ENCODE data around the gene LMNTD2.

Gene LMNTD2

DNA sequence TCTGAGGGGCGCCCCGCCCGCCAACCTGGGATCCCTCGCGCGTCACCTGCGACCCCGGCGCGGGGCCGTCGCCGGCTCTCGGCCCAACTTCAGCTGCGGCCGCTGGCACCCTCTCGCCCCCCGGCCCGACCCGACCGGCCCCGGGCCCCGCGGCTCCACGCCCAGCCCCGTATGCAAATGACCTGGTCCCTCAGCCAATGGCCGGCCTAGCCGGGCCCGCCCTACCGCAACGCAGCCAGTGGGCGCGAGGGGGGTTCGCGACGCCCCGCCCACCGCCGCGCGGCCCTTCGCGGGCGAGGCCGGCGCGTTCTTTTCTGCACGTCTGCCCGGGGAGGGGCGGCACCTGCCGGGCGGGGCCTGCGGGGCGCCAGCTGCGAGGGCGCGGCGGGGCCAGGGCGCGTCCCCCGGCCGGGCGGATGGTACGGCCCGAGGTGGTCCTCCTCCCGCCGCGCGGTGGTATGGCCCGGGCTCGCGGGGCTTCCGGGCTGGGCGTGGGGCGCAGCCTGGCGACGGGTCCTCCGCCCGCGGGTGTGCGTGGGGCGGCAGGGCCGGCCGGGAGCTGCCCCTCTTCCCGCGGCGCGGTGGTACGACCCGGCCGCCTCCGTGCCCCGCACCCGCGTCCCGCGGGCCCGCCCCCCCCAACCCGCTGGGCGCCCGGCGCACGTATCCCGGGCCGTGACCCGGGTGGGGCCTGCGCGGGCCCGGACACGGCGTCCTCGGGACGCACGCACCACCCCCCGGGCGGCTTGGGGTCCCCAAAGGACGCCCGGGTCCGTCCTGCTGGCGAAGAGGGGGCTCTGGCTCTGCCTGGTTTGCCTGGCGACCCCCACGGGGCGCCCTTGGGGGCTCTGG is 8.0 kb upstream of the LMNTD2 start:
- in situ Hi-C loops (cut with MboI; ENCODE audit: low sequenced_read_pairs): loop anchor here (25.0 kb wide), 1 partner anchor 144 kb away; the partner anchor contains the start of gene EPS8L2

GRCh38 chr11:567629-568292 is 7.2 kb upstream of the LMNTD2 start:
- in situ Hi-C loops (cut with MboI; ENCODE audit: low sequenced_read_pairs): loop anchor here (25.0 kb wide), 1 partner anchor 145 kb away; the partner anchor contains the start of gene EPS8L2

DNA sequence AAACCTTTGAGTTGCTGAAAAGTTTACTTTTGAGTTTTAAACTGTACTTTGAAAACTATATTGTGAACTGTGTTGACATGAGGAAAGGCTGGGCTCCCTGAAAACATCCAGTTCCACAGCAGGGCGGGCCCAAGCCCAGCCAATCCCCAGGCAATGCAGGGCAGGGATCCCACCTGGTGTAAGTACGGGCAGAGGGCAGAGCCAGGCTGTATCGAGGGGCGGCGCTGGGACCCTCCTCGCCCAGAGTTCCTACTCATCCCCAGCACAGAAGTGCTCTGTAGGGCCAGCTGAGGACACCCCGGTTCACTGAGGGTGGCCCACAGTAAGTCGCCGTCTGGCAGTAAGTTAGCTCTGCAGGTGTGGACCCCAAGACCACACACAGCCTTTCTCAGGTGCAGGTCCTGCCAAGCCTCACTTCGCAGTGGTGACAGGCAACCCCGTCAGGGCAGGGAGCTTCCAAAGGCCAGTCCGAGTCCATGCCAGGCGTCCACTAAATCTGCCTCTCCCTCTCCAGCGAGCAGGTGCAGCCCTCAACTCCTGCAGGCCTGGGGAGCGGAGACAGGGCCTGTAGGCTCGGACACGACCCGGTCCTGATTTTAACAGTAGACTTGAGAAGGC is 6.6 kb upstream of the LMNTD2 start:
- in situ Hi-C loops (cut with MboI; ENCODE audit: low sequenced_read_pairs): loop anchor here (25.0 kb wide), 1 partner anchor 145 kb away; the partner anchor contains the start of gene EPS8L2

GRCh38 chr11:565921-566509 is 5.5 kb upstream of the LMNTD2 start:
- in situ Hi-C loops (cut with MboI; ENCODE audit: low sequenced_read_pairs): loop anchor here (25.0 kb wide), 1 partner anchor 146 kb away; the partner anchor contains the start of gene EPS8L2

- in situ Hi-C loops (cut with MboI; ENCODE audit: low sequenced_read_pairs): loop anchor here (25.0 kb wide), 1 partner anchor 148 kb away; the partner anchor contains the start of gene EPS8L2
Measured at GRCh38 chr11:563812-564578, 3.5 kb upstream of the LMNTD2 start.

GRCh38 chr11:563066-563811 is 2.7 kb upstream of the LMNTD2 start:
- in situ Hi-C loops (cut with MboI; ENCODE audit: low sequenced_read_pairs): loop anchor here (25.0 kb wide), 1 partner anchor 149 kb away; the partner anchor contains the start of gene EPS8L2

DNA sequence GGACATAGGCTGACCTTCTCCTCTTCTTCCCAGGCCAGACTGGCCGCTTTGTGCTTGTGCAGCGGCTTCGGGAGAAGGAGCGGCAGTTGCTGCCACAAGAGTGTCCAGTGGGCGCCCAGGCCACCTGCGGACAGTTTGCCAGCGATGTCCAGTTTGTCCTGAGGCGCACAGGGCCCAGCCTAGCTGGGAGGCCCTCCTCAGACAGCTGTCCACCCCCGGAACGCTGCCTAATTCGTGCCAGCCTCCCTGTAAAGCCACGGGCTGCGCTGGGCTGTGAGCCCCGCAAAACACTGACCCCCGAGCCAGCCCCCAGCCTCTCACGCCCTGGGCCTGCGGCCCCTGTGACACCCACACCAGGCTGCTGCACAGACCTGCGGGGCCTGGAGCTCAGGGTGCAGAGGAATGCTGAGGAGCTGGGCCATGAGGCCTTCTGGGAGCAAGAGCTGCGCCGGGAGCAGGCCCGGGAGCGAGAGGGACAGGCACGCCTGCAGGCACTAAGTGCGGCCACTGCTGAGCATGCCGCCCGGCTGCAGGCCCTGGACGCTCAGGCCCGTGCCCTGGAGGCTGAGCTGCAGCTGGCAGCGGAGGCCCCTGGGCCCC is 1.6 kb upstream of the LMNTD2 start:
- in situ Hi-C loops (cut with MboI; ENCODE audit: low sequenced_read_pairs): loop anchor here (25.0 kb wide), 1 partner anchor 150 kb away; the partner anchor contains the start of gene EPS8L2

GRCh38 chr11:561148-562003 is 838 bp upstream of the LMNTD2 start:
- in situ Hi-C loops (cut with MboI; ENCODE audit: low sequenced_read_pairs): loop anchor here (25.0 kb wide), 1 partner anchor 151 kb away; the partner anchor contains the start of gene EPS8L2

DNA sequence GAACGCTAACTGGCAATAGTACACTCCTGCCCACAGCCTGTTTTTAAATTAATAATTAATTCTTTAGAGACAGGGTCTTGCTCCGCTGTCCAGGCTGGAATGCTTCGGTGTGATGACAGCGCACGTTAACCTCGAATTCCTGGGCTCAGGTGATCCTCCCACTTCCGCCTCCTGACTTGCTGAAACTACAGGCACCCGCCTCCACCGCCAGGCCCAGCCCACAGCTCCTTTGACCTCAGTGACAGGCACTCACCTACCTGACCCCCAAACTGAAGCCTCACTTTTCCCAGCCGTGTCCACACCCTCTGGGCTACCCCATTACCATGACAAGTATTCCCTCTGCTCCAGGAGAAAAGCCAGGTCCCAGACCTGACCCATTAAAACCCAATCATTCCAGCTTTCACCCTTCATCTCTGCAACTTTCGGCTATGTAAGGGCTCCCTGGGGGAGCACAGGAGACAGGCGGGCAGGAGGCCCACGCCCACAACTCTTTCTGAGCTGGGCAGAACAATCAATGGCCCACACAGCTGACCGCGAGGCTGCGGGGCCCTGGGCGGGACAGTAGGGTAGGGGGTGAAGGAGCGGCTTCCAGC is 730 bp downstream of the LMNTD2 start:
- in situ Hi-C loops (cut with MboI; ENCODE audit: low sequenced_read_pairs): loop anchor here (25.0 kb wide), 1 partner anchor 152 kb away; the partner anchor contains the start of gene EPS8L2

DNA sequence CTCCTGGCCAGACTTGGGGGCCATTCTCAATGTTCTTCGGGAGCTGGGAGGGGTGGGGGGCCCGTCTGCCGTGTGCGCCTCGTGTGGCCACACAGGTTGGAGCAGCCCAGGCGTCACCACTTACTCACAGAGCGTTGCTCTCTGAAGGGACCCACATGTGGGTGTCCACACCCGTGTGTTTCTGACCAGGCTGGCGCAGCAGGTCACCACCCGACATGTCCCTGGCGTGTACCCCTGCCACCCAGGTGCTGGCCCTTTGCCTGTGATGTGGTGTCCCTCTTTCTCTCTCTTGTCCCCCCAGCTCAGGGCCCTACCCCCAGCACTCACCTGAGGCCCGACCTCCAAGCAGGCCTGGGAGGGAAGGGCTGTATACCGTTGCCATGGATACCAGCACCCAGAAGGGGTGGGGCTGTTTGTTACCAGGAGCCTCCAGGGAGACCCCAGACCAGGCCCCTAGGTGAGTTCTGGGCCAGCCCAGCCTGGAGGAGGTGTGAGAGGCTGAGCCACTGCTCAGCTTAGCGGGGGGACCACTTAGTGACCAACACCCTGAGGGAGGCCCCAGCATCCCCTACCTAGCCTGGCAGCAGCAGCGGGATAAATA is 1.4 kb downstream of the LMNTD2 start:
- in situ Hi-C loops (cut with MboI; ENCODE audit: low sequenced_read_pairs): loop anchor here (25.0 kb wide), 1 partner anchor 153 kb away; the partner anchor contains the start of gene EPS8L2

DNA sequence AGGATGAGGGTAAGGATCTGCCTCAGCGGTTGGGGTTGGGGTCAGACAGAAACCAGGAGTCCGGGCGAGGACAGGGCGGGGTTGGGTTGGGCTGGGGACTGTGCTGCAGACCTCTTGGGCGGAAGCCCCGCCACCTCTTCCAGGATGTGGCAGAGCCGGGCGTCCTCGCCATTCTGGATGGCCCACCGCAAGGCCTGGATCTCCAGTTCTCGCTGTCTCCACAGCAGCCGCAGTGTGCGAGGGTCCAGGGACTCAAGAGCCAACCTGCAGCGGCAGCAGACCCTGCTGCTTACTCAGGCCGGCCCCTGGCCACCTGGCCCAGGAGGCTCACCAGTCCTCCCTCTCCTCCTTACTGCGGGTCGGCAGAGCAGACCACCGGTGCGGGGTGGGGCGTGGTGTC is 2.0 kb downstream of the LMNTD2 start:
- in situ Hi-C loops (cut with MboI; ENCODE audit: low sequenced_read_pairs): loop anchor here (25.0 kb wide), 1 partner anchor 154 kb away; the partner anchor contains the start of gene EPS8L2

- in situ Hi-C loops (cut with MboI; ENCODE audit: low sequenced_read_pairs): loop anchor here (25.0 kb wide), 1 partner anchor 155 kb away; the partner anchor contains the start of gene EPS8L2
Measured at GRCh38 chr11:557328-558132, 3.0 kb downstream of the LMNTD2 start.

DNA sequence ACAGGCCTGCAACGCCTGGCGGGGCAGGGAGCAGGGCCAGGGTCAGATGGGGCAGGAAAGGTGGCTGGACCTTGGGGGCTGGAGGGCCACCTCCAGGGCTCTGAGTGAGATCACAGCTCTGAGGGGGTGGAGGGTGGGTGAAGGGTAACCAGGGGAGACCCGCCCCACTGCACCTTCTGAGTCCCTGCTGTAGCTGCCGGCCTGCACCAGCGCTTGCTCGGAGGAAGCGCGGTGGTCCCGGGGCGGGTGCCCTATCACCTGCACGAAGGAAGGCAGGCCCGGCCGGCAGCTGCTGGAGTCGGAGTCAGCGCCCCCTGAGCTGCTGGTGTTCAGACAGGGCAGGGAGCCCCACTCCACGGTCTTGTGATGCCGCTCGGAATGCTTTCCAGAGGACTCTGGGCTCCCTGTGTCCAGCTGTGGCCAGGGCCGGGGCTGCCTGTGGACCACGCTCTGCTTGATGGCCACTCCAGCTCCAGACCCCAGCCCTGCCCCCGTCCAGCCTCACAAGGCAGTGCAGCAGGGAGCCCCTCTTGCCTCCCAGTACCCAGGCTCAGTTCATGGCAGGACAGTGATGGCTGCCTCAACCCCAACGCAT is 3.8 kb downstream of the LMNTD2 start:
- in situ Hi-C loops (cut with MboI; ENCODE audit: low sequenced_read_pairs): loop anchor here (25.0 kb wide), 1 partner anchor 156 kb away; the partner anchor contains the start of gene EPS8L2

DNA sequence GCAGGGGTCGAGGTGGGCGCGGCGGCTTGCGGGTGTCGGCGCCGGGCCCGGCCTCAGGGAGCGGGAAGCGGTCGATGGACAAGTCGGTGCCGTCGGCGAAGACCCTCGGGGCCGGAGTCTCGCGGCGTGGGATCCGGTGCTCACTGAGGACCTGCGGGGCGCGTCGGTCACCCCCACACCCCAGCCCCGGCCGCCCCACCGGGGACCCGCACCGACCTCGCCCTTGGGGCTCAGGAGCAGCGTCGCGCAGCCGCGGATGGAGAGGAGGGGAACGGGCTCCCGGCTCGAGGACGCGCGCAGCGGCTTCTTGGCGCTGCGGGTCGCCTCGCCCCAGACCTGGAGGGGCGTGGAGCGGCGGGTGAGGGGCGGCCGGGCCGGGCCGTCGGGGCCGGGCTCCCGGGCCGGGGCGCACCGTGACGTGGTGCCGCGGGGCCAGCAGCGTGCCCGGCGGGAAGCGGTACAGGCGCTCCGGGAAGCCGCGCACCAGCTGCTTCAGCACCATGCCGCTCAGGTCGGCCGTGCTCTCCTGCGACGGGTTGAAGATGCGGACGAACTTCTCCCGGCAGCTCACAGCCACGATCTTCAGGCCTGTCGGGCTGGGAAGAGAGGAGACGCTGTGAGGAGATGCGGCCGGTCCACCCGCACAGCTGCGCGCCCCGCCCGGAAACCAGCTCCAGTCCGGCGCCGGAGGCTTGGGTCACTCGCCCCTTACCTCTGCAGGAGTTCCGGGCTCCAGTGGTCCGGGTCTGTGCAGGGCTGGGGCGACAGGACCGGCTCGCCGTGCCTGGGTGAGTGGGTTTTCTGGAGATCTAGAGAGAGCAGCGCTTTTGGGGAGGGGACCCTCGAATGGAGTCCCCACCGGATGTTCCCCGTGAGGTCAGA is 4.5 kb downstream of the LMNTD2 start:
- in situ Hi-C loops (cut with MboI; ENCODE audit: low sequenced_read_pairs): loop anchor here (25.0 kb wide), 1 partner anchor 156 kb away; the partner anchor contains the start of gene EPS8L2

All from HL-60/S4 (cell line).